ENCODE measurements around the gene HIP1R. TPM values are rescaled to one million over a fixed set of nuclear protein-coding genes. Genes with fewer than 3 reads are reported as not detected.

HIP1R gene
- total RNA-seq, 1 donor from 2014 or later: 28.2 TPM

DNA sequence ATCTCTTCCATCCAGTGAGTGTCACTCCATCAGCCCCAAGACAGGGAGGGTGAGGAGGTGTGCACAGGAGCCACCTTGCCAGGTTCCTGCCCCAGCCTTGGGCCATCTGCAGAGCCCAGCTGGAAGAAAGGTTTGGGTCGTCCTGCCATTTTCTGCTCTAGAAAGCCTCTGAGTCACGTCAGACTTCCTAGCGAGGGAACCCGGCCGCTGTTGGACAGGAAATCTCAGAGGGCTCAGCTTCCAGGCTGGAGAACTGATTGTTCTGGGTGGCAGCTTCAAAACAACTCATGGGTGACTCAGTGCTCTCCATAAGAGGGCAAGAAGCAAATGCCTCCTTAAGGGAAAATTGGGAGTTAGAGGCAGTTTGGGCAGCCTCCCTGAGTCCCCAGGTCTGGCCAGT is 16.6 kb downstream of the HIP1R start:
- Histone ChIP-seq H3K27me3 (ENCODE audit: low read depth) (no peaks in the 10 kb centered on the region), H3K36me3 (peaks cover 22% of the 10 kb centered on the region), H3K4me3 (no peak overlapping the region), H3K9me3 (no peaks in the 10 kb centered on the region), H3K4me1 (peaks cover 24% of the 10 kb centered on the region), H3K27ac (peak overlapping the region; percentile 70)
- DNase-seq (no peak), ATAC-seq (no peak)
- TF ChIP-seq, protein P1, sequence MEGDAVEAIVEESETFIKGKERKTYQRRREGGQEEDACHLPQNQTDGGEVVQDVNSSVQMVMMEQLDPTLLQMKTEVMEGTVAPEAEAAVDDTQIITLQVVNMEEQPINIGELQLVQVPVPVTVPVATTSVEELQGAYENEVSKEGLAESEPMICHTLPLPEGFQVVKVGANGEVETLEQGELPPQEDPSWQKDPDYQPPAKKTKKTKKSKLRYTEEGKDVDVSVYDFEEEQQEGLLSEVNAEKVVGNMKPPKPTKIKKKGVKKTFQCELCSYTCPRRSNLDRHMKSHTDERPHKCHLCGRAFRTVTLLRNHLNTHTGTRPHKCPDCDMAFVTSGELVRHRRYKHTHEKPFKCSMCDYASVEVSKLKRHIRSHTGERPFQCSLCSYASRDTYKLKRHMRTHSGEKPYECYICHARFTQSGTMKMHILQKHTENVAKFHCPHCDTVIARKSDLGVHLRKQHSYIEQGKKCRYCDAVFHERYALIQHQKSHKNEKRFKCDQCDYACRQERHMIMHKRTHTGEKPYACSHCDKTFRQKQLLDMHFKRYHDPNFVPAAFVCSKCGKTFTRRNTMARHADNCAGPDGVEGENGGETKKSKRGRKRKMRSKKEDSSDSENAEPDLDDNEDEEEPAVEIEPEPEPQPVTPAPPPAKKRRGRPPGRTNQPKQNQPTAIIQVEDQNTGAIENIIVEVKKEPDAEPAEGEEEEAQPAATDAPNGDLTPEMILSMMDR (IDR thresholded peaks at IDR 0.05): no peak
- intact Hi-C loops (cut with DNase I): no loop called here

DNA sequence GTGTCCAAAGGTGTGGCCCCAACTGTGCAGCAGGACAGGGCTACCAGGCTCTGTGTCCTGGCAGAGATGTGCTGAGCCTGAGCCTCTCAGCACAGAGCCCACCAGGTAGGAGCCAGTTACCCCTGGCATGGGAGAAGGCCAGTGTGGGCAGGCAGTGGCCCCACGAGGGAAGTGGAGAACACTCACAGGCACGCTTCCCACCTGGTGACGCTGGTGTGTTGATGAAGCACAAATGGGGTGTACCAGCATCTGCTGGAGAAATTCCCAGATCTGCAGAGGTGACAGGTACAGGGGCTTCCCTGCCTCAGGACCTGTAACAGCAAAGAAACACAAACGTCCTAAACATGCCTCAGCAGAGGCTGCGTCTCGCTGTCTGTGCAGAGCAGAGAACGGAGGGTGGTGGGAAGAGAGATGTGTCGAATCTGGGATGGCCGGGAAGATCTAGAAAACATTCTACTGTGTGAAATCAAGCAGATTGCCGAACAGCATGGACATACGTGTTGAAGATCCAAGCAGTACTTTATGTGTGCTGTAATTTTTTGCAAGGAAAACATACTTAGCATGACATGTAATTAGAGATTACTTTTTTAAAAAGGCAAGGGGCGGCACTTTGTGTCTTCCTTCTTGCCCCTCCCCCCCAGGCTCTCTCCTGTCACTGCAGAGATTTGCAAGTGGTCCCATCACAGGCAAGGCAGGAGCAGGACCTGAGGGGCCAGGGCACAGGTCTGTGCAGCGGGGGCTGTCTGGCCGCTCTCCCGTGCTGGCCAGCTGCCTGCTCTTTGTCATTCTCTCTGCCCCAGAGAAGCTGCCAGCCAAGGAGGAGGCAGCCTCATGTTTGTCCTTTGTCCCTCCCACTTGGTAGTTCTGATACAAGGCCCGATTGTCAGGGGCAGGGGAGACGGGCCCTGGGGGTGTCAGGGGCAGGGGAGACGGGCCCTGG is 17.3 kb downstream of the HIP1R start:
- intact Hi-C loops (cut with DNase I): no loop called here
- peaks cover 24% of the 10 kb centered on the region for H3K4me1 ChIP-seq
- H3K9me3 ChIP-seq: no peaks in the 10 kb centered on the region
- peaks cover 30% of the 10 kb centered on the region for H3K36me3 ChIP-seq
- H3K4me3 ChIP-seq: no peak overlapping the region
- no peak for ATAC-seq
- no peaks in the 10 kb centered on the region for H3K27me3 ChIP-seq (ENCODE audit: low read depth)
- H3K27ac ChIP-seq: peak overlapping the region; percentile 70
- no peak for DNase-seq
- TF ChIP-seq, protein P1 (IDR thresholded peaks at IDR 0.05): no peak

DNA sequence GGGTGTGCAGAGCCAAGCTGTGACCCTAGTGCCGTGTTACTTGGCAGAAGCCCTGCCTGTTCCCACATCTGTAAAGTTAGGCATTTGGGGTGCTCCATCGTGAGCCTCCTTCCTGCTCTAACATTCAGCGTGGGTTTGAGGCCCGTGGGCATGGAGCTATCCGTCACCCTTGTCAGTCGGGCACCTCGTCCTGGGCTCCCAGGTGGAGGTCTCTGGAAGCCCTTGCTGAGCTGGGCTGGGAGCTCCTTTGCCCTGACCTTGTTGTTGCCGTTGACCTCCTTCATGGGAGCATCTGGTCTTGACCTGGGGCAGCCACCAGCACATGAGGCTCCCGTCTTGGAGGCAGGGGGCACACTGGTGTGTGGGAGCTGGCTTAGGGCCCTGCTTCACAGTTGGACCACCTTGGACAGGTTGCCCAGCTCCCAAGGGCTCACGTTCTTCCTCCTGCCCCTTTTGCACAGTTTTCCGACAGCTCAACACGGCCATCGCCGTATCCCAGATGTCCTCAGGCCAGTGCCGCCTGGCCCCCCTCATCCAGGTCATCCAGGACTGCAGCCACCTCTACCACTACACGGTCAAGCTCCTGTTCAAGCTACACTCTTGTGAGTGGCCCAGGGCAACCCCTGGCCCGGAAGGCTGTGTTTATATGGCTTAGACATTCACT is 18.5 kb downstream of the HIP1R start:
- DNase-seq: no peak
- Histone ChIP-seq H3K27me3 (ENCODE audit: low read depth) (no peaks in the 10 kb centered on the region), H3K36me3 (peaks cover 25% of the 10 kb centered on the region), H3K4me3 (no peak overlapping the region), H3K4me1 (peaks cover 24% of the 10 kb centered on the region), H3K27ac (no peak overlapping the region), H3K9me3 (no peaks in the 10 kb centered on the region)
- TF ChIP-seq, protein P1 (IDR thresholded peaks at IDR 0.05): no peak
- intact Hi-C loops (cut with DNase I): no loop called here
- no peak for ATAC-seq

DNA sequence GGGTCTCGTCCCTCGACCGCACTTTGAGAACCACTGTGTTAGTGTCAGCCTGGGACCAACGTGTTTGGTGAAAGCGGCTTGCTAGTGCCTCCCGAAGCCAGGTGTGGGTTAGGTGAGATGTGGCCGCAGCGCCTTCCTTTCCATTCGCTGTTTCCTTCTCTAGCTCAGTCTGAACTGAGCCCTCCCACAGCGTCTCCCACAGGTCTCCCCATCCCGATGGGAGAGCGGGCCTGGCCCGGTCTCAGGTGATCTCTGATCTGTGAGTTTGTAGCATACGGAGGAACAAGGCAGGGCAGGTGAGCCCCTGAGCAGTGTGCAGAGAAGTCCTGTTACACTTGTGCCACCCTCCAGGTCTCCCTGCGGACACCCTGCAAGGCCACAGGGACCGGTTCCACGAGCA is 19.3 kb downstream of the HIP1R start:
- intact Hi-C loops (cut with DNase I): no loop called here
- no peak overlapping the region for H3K27ac ChIP-seq
- TF ChIP-seq, protein P1 (IDR thresholded peaks at IDR 0.05): no peak
- H3K4me1 ChIP-seq: peaks cover 24% of the 10 kb centered on the region
- no peak for DNase-seq
- H3K9me3 ChIP-seq: no peaks in the 10 kb centered on the region
- H3K36me3 ChIP-seq: peaks cover 28% of the 10 kb centered on the region
- H3K27me3 ChIP-seq (ENCODE audit: low read depth): no peaks in the 10 kb centered on the region
- no peak overlapping the region for H3K4me3 ChIP-seq
- ATAC-seq: no peak

DNA sequence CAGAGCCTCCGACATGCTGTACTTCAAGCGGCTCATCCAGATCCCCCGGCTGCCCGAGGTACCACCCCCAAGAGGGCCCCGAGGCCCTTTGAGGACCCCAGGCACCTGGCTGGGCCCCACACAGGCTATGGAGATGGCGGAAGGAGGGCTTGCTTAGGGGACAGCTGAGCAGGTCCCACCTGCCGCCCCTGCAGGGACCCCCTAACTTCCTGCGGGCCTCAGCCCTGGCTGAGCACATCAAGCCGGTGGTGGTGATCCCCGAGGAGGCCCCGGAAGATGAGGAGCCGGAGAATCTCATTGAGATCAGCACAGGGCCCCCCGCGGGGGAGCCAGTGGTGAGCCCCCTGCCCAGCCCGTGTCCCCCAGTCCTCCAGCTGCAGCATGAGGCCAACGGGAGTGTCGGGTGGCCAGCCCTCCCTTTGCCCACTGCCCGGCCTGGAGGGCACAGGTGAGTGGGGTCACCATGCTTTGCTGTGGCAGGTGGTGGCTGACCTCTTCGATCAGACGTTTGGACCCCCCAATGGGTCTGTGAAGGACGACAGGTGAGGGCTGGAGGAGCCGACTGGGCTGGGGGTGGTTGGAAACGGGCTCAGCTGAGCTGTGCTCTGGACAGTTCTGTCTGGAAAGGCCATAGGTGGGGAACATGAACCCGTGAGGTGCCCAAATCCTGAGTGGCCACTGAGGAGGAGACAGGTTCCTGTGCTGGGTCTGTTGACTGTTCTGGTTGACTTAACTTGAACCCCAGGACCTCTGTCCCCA is 20.0 kb downstream of the HIP1R start:
- no peak overlapping the region for H3K4me3 ChIP-seq
- no peak overlapping the region for H3K27ac ChIP-seq
- H3K27me3 ChIP-seq (ENCODE audit: low read depth): no peaks in the 10 kb centered on the region
- no peak for DNase-seq
- TF ChIP-seq, protein P1 (IDR thresholded peaks at IDR 0.05): no peak
- intact Hi-C loops (cut with DNase I): no loop called here
- no peak for ATAC-seq
- H3K9me3 ChIP-seq: no peaks in the 10 kb centered on the region
- peaks cover 28% of the 10 kb centered on the region for H3K4me1 ChIP-seq
- H3K36me3 ChIP-seq: peaks cover 34% of the 10 kb centered on the region

Measured in lower lobe of right lung (tissue), 2 donors.